SK-N-SH (cell line): ENCODE measurements around the gene GRK5.

Experiments used
- CTCF ChIP-seq: fragments of 200-600 bp; sonication (generic); IDR thresholded peaks from 2 replicates; pipeline ENCODE4 v1.6.1; 2017; ENCODE audit warnings: antibody characterized with exemption, mild to moderate bottlenecking, moderate library complexity
- ELF1 ChIP-seq: IDR thresholded peaks from 2 replicates; pipeline ENCODE4 v1.4.0; 2012
- FOSL2 ChIP-seq: IDR thresholded peaks from 2 replicates; pipeline ENCODE4 v1.4.0; 2012; ENCODE audit warnings: low read depth, mild to moderate bottlenecking, moderate library complexity, borderline replicate concordance
- PBX3 ChIP-seq: IDR thresholded peaks from 2 replicates; pipeline ENCODE4; 2012
- RAD21 ChIP-seq: IDR thresholded peaks from 2 replicates; pipeline ENCODE4 v1.6.1; 2012; ENCODE audit warnings: mild to moderate bottlenecking, low read length
- ZBTB33 ChIP-seq: IDR thresholded peaks from 2 replicates; pipeline ENCODE4 v1.4.0; 2012; ENCODE audit warnings: low read depth, borderline replicate concordance
- TF ChIP-seq, protein P1 (sequence below): IDR thresholded peaks from 2 replicates; pipeline ENCODE4 v1.4.0; 2012; ENCODE audit warnings: low read depth

DNA sequence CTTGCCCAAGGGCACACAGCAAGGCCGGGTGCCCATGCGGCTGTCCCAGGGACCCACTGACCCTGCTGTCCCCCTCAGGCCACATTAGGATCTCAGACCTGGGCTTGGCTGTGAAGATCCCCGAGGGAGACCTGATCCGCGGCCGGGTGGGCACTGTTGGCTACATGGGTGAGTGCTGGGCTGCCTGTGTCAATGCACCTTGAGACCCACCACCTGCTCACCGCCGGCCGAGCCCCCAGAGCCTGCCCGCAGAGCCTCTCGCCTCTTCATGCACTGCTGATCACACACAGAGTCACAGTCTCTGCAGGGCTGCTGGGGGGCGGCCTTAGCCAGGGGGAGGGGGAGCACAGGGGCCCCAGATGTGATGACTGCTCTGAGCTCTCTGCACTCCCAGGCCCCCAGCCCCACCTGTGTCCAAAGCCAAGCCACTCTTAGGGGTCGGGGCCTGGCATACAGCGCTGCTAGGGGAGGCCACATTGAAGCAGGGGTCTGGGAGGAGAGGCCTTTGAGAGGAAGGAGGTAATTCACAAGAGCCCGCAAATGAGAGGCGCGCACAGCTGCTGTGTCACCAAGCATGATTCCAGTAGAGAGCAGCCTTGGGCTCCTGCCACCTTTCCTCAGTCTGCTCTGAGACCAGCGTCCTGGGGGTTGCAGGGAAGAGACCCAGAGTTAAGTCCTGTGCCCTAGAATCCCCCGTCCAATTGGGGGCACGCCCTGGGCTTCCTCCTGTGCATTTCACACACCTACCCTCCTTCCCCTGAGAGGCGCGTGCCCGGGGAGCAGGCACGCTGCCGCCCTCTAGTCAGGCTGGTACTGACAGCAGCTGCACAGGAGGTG is 234.8 kb downstream of the GRK5 start:
- TF ChIP-seq CTCF, result no peak
- no peak for TF ChIP-seq FOSL2
- TF ChIP-seq ZBTB33, result no peak
- no peak for TF ChIP-seq ELF1
- no peak for TF ChIP-seq RAD21
- TF ChIP-seq PBX3, result no peak
- TF ChIP-seq, protein P1, sequence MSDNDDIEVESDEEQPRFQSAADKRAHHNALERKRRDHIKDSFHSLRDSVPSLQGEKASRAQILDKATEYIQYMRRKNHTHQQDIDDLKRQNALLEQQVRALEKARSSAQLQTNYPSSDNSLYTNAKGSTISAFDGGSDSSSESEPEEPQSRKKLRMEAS, result no peak
